Adrenal gland (tissue), 5 donors: ENCODE data around the gene CDC27.

Experiments used
- POLR2A ChIP-seq, 2 donors: fragments of 450-650 bp; IDR thresholded peaks; one replicate each; pipeline ENCODE4 v1.6.1; 2017; ENCODE audit warnings: antibody characterized with exemption in 2 of 2, mild to moderate bottlenecking in 2 of 2, moderate library complexity in 1 of 2
- TF ChIP-seq, protein P1 (sequence below), 6 experiments: fragments of 450-650 bp in 4 of 6; fragments of 200-600 bp in 2 of 6; sonication (generic) in 1 of 6; IDR thresholded peaks; 1 replicate in 5 of 6; 2 replicates in 1 of 6; pipeline versions ENCODE4 v1.5.1 to v1.8.0; 2016 to 2021; ENCODE audit warnings: antibody characterized with exemption in 6 of 6, mild to moderate bottlenecking in 2 of 6, moderate library complexity in 1 of 6
- donor health status: DM: no; HTN: no; CAD: no.

DNA sequence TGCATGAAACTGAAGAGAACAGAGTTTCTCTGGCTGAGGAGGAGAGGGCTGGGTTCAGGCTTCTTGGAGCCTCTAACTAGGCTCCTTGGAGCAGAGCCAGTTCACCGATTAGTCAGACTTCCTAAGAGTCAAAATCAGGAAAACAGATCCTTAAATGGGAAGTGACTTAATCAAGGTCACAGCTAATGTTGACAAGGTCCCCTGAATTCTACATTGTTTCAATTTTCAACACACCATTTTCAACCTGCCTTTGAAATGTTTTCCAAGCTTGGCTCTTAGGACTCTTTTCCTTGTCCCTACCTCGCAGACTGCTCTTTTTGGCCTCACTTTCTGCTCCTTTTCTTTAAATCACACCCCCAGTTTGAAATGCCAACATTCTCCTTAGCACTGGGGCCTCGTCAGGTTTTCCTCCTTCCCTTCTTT is 36.4 kb upstream of the CDC27 start:
- TF ChIP-seq, protein P1, sequence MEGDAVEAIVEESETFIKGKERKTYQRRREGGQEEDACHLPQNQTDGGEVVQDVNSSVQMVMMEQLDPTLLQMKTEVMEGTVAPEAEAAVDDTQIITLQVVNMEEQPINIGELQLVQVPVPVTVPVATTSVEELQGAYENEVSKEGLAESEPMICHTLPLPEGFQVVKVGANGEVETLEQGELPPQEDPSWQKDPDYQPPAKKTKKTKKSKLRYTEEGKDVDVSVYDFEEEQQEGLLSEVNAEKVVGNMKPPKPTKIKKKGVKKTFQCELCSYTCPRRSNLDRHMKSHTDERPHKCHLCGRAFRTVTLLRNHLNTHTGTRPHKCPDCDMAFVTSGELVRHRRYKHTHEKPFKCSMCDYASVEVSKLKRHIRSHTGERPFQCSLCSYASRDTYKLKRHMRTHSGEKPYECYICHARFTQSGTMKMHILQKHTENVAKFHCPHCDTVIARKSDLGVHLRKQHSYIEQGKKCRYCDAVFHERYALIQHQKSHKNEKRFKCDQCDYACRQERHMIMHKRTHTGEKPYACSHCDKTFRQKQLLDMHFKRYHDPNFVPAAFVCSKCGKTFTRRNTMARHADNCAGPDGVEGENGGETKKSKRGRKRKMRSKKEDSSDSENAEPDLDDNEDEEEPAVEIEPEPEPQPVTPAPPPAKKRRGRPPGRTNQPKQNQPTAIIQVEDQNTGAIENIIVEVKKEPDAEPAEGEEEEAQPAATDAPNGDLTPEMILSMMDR (IDR thresholded peaks at IDR 0.05) = no peak
- no peak for TF ChIP-seq POLR2A (IDR thresholded peaks at IDR 0.05)
